NOMO-1 treated with dmso at 0.1 percent for 144 hours (cell line): Measurements from ENCODE around the gene MCIDAS.

Experiments used
- DNase-seq: peaks from one replicate; lab custom pipeline; 2025; ENCODE audit not compliant: unreplicated experiment; lab: John Stamatoyannopoulos, UW

The MCIDAS gene

GRCh38 chr5:55222985-55223811 lies 3.9 kb downstream of the MCIDAS start:
- DNase-seq: no peak

- DNase-seq: no peak
Measured at GRCh38 chr5:55222092-55222984, 4.8 kb downstream of the MCIDAS start.

GRCh38 chr5:55220433-55221185 lies 6.5 kb downstream of the MCIDAS start:
- no peak for DNase-seq

GRCh38 chr5:55219770-55220169 lies 7.3 kb downstream of the MCIDAS start:
- no peak for DNase-seq

GRCh38 chr5:55218967-55219366 lies 8.1 kb downstream of the MCIDAS start:
- DNase-seq: no peak

- DNase-seq: no peak
Measured at GRCh38 chr5:55211184-55211874, 15.8 kb downstream of the MCIDAS start.

GRCh38 chr5:55205001-55205400 lies 22.1 kb downstream of the MCIDAS start:
- no peak for DNase-seq

DNA sequence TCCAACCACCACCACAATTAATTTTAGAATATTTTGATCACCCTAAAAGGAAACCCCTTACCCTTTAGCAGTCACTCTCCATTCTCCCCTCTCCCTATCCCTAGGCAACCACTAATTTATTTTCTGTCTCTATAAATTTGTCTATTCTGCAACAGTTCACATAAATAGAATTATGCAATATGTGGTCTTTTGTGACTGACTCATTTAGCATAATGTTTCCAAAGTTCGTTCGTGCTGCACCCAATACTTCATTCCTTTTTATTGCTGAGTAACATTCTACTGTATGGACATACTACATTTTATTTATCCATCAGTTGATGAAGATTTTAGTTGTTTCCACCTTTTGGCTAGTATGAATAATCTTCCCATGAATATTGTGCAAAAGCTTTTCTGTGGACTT lies 36.0 kb downstream of the MCIDAS start:
- DNase-seq: no peak

- no peak for DNase-seq
Measured at GRCh38 chr5:55188656-55189540, 38.2 kb downstream of the MCIDAS start.

DNA sequence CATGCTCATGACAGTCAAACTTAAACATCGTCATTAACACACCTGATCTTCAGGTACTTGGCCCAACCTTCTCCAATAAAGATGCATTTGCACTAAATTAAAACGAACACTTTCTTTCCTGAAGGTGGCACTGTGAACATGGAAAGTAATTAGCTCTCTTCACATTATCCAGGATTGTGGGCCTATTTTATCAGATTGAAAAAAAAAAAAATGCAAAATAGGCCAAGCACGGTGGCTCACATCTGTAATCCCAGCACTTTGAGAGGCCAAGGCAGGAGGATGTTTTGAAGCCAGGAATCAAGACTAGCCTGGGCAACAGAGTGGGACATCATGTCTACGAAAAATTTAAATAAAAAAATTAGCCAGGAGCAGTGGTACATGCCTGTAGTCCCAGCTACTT lies 39.7 kb downstream of the MCIDAS start:
- no peak for DNase-seq

- DNase-seq: no peak
Measured at GRCh38 chr5:55180016-55180415, 47.1 kb downstream of the MCIDAS start.

DNA sequence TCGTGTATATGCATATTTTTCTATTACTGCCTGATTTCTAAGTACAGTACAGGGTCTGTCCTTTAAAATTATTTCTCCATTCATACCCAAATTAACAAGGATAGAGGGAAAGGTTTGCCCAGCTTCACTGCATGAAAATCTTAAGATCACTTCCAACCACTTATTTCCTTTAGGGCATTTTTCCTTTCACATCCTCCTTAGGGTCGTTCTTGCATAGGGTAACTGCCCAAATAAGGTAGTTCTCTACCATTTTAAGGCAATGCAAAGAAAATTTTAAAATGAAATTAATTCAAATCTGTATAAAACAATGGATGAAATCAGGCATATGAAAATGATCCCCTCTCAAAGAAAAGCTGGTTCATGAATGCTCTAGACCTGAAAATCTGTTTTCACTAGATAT lies 50.0 kb downstream of the MCIDAS start:
- no peak for DNase-seq

DNA sequence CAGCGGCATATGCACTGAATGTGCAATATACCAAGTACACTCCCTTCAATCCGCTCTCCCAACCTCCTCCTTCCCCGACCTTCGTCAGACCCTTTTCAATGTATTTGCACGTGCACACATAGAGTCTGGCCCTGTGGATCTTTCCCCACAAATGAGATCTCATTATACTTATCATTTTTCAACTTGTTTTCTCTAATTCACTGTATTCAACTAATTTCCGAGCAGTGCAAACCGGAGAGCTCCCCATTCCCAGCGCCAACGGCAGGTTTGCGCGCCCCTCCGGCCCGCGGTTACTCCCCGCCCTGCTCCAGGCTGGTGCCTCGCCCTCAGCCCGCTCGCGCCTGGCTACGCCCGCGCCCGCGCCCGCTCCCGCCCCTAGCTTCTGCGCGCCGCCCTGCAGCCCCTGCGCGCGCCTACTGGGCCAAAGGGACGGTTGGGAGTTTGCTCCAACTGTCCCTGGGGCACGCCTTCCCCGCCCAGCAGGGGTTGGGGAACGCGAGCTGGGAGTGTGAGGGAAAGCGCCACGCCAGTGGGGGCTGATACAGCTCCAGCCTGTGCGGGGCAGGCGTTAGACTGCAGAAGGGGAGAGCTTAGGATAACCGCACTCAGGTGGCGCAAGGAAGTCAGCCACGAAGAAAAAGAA lies 50.8 kb downstream of the MCIDAS start:
- no peak for DNase-seq

- no peak for DNase-seq
Measured at GRCh38 chr5:55175781-55176175, 51.3 kb downstream of the MCIDAS start.

DNA sequence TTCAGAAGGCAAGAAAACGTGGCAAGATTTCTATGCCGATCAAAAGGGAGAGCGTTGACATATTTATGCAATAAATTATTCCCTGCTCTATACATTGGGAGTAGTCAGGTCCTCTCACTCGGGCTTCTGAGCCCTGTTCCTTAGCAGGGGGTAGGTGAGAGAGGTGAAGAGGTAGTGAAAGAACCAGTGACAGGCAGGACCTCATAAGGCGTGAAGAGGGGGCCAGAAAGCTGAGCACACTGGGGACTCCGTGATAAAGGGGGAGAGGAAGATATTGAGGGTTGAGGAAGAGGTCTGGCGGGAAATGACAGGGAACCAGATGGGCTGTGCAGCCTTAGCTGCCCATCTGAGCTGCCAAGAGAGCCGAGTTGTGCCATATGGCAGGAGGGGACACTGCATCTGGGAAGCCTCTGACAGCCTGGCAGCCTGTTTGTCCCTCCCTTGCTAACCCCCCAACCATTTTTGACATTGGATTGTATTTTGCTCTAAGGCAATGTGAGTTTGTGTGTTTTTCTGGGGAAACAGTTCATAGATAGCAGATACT lies 53.4 kb downstream of the MCIDAS start:
- no peak for DNase-seq

- peak; percentile 24 for DNase-seq
Measured at GRCh38 chr5:55172937-55173686, 54.0 kb downstream of the MCIDAS start, which contains the start of gene CDC20B. Gene CDC20B, minus strand, starts transcription at chr5:55173177. Its CDS starts 177 bp downstream, at chr5:55173000.

GRCh38 chr5:55172051-55172899 lies 54.8 kb downstream of the MCIDAS start:
- DNase-seq: peak; percentile 26
